NCI-H1694 treated with DMSO at 0.1 percent for 48 hours (cell line): Measurements from ENCODE around the gene CDCA4.

Experiments
- DNase-seq: peaks from one replicate; lab custom pipeline; 2025; lab: John Stamatoyannopoulos, UW

The CDCA4 gene

GRCh38 chr14:104989236-104989950, 31.5 kb downstream of the CDCA4 start:
- no peak for DNase-seq

GRCh38 chr14:104986487-104987164, 34.3 kb downstream of the CDCA4 start:
- no peak for DNase-seq

DNA sequence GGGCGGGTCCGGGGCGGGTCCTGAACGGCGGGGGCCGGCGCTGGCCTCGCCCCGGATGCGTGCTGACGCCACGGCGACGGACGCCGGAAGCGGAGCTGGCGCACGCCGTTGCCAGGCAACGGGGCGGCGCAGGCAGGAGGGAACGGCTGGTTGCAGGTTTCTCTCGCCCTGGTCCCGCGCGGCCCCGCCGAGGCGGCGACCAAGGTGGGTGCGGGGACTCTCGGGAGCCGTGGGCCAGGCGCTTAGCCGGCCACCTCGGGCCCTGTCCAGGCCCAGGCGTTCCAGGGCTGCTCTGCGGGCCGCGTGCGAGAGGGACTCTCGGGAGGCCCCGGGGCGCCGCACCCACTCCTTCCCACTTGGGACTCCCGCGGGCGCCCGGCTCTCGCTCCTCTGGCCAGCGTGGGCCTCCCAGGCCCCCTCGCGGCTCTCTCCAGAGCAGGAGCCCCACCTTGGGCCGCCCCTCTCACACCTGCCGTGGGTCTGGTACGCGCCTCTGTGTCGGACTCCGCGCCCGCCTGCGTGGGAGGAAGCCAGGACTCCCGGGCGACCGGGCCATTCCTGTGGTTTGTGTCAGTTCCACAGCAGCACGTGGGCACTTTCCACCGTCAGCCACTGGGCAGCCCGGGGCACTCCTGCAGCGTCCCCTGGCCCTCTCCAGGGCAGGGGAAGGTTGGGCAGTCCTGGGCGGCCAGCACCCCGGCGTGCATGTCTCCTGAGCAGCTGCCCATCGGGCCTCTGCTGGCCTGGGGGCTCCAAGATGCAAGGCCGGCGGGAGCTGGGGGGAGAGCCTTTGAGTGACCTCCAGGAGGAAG, 35.0 kb downstream of the CDCA4 start, which contains the start of gene CLBA1:
Gene CLBA1 (plus strand): TSS at position 114 of the 812 bp plus-strand sequence. CDS start 644 bp downstream, at position 758.
- peak; percentile 91 for DNase-seq

GRCh38 chr14:104984056-104984894, 36.6 kb downstream of the CDCA4 start:
- no peak for DNase-seq

- DNase-seq = no peak
Observed at GRCh38 chr14:104983231-104983721, 37.6 kb downstream of the CDCA4 start.

GRCh38 chr14:104982548-104983230, 38.2 kb downstream of the CDCA4 start:
- DNase-seq = no peak

DNA sequence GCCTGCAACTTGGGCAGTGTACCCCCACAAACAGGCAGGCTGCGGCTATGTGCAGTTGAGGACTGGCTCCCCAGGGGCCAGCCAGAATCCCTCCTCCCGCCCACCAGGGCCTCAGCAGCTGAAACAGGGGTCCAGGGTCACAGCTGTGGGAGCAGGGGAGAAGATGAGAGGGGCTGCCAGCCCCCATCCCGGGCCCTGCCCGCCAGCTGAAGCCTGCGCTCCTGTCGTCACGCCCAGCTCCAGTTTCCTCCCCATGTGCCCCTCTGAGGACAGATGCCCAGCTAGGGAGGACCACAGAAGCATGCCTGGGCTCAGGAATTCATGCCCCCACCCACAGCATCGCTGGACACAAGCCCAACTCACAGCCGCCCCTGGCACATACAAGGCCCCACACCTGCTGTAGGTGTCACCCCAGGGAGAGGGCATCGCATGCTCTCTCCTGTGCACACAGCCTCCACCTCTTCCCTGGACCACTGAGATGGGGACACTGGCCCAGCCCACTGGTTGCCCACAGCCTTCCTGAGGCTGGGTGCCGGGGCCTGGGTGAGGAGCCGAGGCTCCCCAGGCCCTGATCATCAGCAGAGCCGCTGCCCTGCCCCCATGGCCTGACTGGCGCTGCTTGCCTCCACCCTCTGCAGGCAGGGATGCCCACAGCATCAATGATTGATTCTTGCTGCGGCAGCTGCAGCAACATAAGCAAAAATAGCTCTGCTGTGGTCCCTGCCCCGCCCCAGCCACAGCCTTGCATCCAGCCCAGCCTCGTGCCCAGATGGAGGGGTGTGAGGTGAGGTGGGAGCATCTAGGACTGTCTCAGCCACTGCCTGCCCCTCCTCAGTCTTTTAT, 39.0 kb downstream of the CDCA4 start:
- peak; percentile 50 for DNase-seq

DNA sequence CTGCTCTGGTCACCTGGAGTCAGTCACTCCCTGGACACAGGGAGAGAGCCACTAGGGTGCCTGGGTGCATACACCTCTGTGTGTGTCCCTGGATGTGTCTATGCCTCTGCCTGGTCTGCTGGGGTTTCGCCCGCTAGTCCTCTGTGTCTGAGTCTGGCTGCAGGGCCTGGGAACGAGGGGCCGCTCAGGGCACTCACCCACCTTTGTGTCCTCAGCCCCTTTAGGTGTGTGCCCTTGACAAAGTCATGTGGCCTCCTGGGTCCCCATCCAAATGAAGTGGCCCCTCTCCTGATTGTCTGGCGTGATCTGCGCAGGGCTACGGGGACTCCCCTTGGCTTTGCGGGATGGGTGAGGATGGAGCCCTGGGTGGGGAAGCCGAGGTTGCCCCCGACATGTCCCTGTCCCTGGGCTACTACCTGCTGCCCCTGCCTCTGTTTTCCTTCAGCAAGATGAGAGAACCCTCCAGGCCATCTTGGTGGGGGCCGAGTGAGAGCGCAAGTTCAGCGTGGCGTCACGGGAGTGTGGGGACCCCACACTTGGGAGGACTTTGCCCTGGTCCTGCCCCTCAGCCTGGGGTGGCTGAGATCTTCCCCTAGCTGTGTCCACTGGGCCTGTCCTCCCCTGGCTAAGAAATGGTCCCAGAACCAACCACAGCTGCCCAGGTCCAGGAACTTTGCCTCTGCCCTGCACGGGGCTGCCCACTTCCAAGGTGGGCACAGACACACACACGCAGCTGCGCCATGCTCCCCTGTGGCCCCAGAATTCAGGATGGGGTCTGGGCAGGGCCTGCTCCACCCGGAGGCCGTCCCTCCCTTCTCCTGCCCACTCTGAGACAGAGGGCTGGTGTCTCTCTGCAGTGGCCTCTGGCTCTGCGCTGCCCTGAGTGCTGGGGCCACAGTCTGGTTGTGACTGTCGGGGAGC, 40.0 kb downstream of the CDCA4 start:
- DNase-seq = no peak

DNA sequence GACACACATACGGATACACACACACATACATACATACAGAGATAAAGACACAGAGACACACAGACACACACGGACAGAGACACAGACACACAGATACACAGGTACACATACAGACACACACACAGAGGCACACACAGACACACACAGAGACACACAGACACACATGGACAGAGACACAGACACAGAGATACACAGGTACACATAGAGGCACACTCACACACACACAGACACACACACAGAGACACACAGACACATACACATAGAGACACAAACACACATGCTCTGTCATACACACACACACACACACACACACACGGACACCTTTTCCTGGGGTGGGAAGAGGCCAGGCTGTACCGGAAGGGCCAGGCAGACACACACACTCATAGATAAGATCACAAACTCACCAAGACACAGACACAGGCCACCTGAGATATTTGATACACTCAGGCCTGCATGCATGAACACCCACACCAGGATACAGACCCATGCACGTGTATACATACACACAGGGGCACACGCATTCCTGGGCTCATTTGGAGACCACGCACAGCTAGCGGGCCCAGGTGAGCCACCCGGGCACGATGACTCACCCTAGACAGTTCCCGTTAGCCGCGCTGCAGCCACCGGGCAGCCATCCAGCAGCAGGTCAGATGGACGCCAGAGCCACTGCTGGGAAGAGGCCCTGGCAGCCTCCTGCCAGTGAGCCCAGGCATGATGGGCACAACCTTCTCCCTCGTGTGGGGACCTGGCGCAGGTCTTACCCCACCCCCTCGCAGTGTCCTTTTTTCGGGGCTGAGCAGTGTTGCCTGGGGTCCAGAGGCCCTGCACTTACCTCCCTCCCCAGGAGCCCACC, 40.9 kb downstream of the CDCA4 start:
- no peak for DNase-seq

GRCh38 chr14:104978746-104979691, 41.9 kb downstream of the CDCA4 start:
- DNase-seq = no peak

DNA sequence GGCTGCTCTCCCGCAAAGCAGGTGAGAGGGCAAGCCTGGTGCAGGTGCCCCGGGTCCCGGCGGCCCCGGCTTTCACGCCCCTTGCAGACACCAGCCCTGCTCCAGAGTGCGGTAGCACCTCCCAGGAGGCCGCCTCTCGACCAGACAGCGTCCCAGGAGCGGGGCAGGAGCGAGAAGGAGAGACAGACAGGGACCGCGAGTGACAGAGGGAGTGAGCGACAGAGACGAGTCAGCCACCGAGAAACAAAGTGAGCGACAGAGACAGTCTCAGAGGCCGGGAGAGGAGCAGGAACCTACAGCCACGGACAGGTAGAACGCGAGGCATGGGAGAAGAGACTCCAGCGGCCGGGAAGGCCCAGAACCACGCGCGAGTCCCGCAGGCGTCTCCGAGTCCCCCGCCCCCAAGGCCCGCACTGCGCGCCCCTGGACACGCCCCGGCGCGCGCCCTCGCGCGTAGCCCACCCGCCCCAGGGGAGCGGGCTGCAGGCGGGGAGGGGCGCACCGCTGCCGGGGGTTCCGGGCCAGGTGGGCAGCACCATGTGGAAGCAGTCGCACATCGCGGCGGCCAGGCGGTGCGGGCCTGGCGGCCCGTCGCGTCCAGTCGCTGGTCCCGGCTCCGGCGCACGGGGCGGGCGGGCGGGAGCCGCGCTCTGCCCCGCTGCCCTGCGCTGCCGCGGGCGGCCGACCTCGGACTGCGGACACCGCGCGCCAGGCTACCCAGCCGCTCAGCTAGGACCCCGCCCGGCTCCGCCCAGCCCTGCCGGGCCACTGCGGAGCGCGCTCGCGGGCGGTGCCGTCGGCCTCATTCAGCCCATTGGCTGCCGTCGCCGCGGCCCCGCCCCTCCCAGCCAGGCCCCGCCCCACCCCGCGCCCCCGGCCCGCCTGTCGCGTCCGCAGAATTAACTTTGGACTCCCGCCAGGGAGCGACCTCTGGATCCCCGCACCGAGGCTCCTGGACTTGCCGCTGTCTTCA, 42.9 kb downstream of the CDCA4 start, which contains the start of gene AHNAK2:
Gene AHNAK2 (minus strand): TSS at position 694 of the 973 bp plus-strand sequence. CDS start 137 bp downstream, at position 557.
- peak; percentile 71 for DNase-seq

GRCh38 chr14:104977008-104977680, 43.7 kb downstream of the CDCA4 start:
- DNase-seq = no peak

DNA sequence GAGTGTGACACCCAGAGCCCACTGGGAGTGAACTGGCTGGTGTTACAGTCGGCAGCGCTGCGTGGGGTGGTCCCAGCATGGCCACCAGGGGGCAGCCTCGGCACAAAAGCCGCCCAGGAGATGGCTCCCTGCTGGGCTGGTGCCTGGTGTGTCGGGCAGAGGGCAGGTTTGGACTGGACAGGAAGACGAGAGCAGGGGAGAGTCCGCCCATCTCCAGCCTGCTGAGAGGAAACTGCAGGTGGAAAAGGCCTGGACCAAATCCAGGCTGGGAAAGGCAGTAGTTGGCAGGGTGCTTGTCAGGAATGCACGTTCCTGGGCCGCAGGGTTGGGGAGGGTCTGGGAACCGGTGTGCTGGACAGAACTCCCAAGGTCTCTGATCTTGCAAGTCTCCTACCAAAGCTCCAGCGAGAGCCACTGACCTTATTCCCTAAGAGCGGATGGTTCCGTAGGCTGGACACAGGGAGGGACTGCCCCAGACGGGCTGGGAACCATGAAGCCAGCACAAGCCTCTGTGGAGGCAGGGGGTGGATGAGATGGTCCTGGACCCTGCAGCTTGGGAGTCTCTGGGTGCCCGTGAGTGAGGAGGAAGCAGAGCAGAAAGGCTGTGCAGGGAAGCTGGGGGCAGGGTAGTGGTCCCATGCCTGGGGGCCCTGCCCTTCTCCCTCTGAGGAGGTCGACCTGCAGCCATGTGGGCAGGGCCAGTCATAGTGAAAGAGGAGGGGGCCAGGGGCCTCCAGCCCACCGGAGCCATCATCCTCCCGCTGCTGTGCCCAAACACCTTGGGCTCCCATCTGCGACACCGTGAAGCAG, 44.5 kb downstream of the CDCA4 start:
- DNase-seq = peak; percentile 78
